Thyroid gland (tissue), 4 donors: ENCODE data around the gene HIRIP3. TPM values are rescaled to one million over a fixed set of nuclear protein-coding genes. Genes with fewer than 3 reads are reported as not detected.

ENCODE experiments used
- DNase-seq, 2 donors: peaks; one replicate each; pipeline ENCODE4 v3.0.0-alpha.2; 2019
- H3K27ac ChIP-seq, 3 donors: fragments of 200-600 bp; sonication (generic); 1 replicate in 2 of 3; 2 replicates in 1 of 3; pipeline ENCODE4 v1.5.1; 2016 to 2019; ENCODE audit warnings: mild to moderate bottlenecking in 1 of 3, moderate library complexity in 1 of 3
- H3K27me3 ChIP-seq: fragments of 200-600 bp; sonication (generic); one replicate; pipeline ENCODE4 v1.5.1; 2019
- H3K36me3 ChIP-seq, 2 donors: fragments of 200-600 bp; sonication (generic); one replicate each; pipeline ENCODE4 v1.5.1; 2016 to 2019
- H3K4me1 ChIP-seq, 2 donors: fragments of 200-600 bp; sonication (generic); one replicate each; pipeline ENCODE4 v1.5.1; 2017 to 2019
- H3K4me3 ChIP-seq, 3 donors: fragments of 200-600 bp; sonication (generic); replicated peaks in 1 of 3; 1 replicate in 2 of 3; 2 replicates in 1 of 3; pipeline ENCODE4 v1.5.1; 2016; ENCODE audit warnings: mild to moderate bottlenecking in 1 of 3
- H3K9me3 ChIP-seq: fragments of 200-600 bp; sonication (generic); one replicate; pipeline ENCODE4 v1.5.1; 2017
- POLR2A ChIP-seq, 2 donors: fragments of 450-650 bp; IDR thresholded peaks; one replicate each; pipeline ENCODE4 v1.6.1; 2017; ENCODE audit warnings: antibody characterized with exemption in 2 of 2, mild to moderate bottlenecking in 2 of 2, moderate library complexity in 1 of 2
- WGBS, 2 donors: methylation state at CpG; one replicate each; pipeline ENCODE4 v1.1.5; 2017; 5-methylcytosine and 5-hydroxymethylcytosine counted together
- intact Hi-C: fragments of 100-400 bp; cut with DNase I; formaldehyde crosslinking; loops from one replicate; pipeline ENCODE4 v1.15.1; 2023
- total RNA-seq, 4 donors: library from RNA; depleted of rRNA; stranded (reverse); fragments of >200 nt; gene quantifications; one replicate each; pipeline ENCODE4 v1.2.3, GENCODE V29; 2016
- TF ChIP-seq, protein P1 (sequence below), 6 experiments: fragments of 200-600 bp in 3 of 6; fragments of 450-650 bp in 3 of 6; sonication (generic) in 3 of 6; IDR thresholded peaks; one replicate each; pipeline ENCODE4 v1.5.1; 2016 to 2019; ENCODE audit warnings: antibody characterized with exemption in 6 of 6, mild to moderate bottlenecking in 2 of 6, inconsistent platforms in 1 of 6, moderate library complexity in 1 of 6

The HIRIP3 gene
- total RNA-seq, 4 donors from 2014 or later = 10.7 to 23.1 (median 18.4) TPM

DNA sequence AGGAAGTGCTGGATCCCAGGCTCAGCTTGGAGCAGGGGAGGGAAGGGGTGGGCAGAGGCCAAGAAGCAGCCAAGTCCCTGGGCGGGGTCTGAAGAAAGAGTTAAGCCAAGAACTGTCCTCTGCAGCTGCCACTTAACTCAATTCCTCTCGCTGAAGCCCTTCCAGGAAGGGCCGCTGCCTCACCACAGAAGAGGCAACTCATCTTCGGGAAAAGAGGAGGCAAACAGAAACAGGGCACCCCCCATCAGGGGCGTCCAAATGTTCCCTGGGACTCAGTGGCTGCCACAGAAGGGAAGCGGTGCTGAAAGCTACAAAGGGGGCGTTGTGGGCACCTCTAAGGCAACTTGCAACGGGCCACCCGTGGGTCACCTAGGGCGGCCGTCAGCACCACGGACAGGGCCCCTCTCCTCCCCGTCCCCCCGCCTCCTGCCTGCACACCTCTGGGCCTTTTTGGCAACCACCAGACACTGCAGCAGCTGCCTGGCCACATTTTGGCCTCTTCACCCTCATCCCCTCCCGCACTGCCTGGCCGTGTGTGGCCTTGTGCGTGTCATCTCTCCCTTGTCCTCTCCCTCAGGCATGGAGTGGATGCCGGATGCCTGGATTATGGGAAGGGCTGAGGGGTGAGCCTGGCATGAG, 33.1 kb upstream of the HIRIP3 start:
- WGBS, 2 donors = 13 to 14% methylated on average over 12 to 15 of the region's 18 CpGs
- H3K9me3 ChIP-seq = no peaks in the 10 kb centered on the region
- no peak overlapping the region for H3K4me3 ChIP-seq
- no peak overlapping the region for H3K27ac ChIP-seq
- H3K36me3 ChIP-seq = no peaks in the 10 kb centered on the region
- DNase-seq = peak; percentile 27 to 31
- intact Hi-C loops = loop anchor here (10.0 kb wide), 1 partner anchor 194 kb away; no protein-coding TSS in a partner anchor
- peaks cover 15% of the 10 kb centered on the region for H3K27me3 ChIP-seq
- peaks cover 0 to 5% of the 10 kb centered on the region in 2 donors for H3K4me1 ChIP-seq
- no peak for TF ChIP-seq POLR2A (IDR thresholded peaks at IDR 0.05)

DNA sequence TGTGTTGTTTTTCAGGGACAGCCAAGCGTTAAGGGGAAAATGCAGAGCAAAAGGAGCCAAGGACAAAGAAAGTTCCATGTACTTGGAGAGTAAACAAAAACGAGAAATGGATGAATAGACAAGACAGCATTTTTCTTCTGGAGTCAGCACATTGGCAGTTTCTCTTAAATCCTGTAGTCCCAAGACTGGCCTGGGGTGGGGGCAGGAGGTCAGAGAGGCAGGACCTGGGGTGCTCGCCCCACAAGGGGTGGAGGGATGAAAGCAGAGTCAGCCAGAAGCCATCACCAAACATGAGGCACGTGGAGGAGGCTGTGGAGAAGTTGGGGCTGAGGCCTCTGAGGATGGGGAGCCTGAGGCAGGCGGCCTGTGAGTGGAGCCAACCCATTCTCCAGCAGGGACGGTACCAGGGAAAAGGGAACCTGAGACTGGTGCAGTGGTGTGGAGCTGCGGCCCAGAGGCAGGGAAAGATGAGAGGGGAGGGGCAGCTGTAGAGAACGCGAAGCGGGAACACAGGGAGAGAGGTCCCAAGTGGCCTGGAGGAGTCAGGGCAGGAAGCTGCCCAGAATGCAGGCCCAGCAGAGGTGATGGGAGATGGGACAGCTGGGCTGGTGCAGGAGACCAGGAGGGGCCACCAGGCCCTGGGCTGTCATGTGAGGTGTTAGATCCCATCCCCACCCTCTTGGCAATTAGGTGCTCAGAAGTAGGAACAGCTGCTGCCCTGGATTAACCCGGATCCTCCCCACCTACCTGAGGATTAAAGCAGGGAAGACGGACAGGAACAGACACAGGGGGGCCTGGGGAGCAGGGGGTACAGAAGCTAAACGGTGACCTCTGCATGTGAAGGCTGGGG, 32.4 kb upstream of the HIRIP3 start:
- H3K27ac ChIP-seq = no peak overlapping the region
- H3K36me3 ChIP-seq = no peaks in the 10 kb centered on the region
- H3K4me3 ChIP-seq = no peak overlapping the region
- no peak for DNase-seq
- no peaks in the 10 kb centered on the region for H3K9me3 ChIP-seq
- intact Hi-C loops = loop anchor here (10.0 kb wide), 1 partner anchor 193 kb away; no protein-coding TSS in a partner anchor
- H3K4me1 ChIP-seq = peaks cover 0 to 5% of the 10 kb centered on the region in 2 donors
- H3K27me3 ChIP-seq = peaks cover 14% of the 10 kb centered on the region
- 45 to 52% methylated on average over 12 to 13 of the region's 13 CpGs for WGBS, 2 donors
- TF ChIP-seq, protein P1, sequence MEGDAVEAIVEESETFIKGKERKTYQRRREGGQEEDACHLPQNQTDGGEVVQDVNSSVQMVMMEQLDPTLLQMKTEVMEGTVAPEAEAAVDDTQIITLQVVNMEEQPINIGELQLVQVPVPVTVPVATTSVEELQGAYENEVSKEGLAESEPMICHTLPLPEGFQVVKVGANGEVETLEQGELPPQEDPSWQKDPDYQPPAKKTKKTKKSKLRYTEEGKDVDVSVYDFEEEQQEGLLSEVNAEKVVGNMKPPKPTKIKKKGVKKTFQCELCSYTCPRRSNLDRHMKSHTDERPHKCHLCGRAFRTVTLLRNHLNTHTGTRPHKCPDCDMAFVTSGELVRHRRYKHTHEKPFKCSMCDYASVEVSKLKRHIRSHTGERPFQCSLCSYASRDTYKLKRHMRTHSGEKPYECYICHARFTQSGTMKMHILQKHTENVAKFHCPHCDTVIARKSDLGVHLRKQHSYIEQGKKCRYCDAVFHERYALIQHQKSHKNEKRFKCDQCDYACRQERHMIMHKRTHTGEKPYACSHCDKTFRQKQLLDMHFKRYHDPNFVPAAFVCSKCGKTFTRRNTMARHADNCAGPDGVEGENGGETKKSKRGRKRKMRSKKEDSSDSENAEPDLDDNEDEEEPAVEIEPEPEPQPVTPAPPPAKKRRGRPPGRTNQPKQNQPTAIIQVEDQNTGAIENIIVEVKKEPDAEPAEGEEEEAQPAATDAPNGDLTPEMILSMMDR (IDR thresholded peaks at IDR 0.05) = no peak
- TF ChIP-seq POLR2A (IDR thresholded peaks at IDR 0.05) = no peak

DNA sequence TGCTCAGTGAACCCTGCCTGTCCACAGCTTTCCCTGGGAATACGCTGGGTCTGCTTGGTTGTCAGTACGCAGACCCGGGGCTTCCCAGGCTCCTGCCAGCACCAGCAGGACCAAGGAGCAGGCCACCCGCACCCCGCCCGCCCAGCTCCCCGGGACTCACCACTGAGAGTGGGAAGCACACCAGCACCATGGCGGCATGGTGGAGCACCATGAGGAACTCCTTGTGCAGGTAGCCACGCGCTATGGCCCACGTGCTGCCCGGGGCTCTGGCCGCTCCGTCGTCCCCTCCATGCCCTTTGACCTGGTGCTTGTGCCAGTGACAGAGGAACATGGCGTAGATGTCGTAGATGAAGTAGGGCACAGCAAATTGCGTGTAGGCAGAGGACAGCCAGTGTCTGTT, 31.0 kb upstream of the HIRIP3 start:
- Histone ChIP-seq H3K4me3 (no peak overlapping the region), H3K4me1 (peaks cover 4 to 5% of the 10 kb centered on the region in 2 donors), H3K27ac (no peak overlapping the region), H3K9me3 (no peaks in the 10 kb centered on the region), H3K27me3 (peaks cover 9% of the 10 kb centered on the region), H3K36me3 (no peaks in the 10 kb centered on the region)
- no peak for DNase-seq
- no peak for TF ChIP-seq POLR2A (IDR thresholded peaks at IDR 0.05)
- intact Hi-C loops = loop anchor here (10.0 kb wide), 1 partner anchor 192 kb away; no protein-coding TSS in a partner anchor
- WGBS, 2 donors = 84 to 92% methylated on average over 17 to 18 of the region's 18 CpGs

DNA sequence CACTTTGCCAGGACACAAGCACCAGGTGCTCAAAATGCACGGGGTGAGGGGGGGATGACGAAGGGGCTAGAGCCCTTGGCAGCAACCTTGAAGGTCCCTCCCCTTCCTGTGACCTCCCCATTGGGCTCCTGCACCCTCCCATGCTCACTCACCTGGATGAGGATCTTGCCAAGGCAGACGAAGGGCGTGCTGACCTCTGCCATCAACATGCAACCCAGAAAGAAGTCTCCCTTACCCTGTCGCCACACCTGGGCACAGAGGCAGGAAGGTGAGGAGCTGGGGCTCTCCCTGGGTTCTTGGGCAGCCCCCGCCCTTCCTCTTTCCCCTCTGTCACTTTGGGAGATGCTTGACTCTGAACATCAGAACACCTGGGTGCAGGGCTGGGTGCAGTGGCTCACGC, 30.2 kb upstream of the HIRIP3 start:
- Histone ChIP-seq H3K27ac (no peak overlapping the region), H3K36me3 (no peaks in the 10 kb centered on the region), H3K4me3 (no peak overlapping the region), H3K9me3 (no peaks in the 10 kb centered on the region), H3K4me1 (peaks cover 6 to 8% of the 10 kb centered on the region in 2 donors), H3K27me3 (peaks cover 4% of the 10 kb centered on the region)
- TF ChIP-seq POLR2A (IDR thresholded peaks at IDR 0.05) = no peak
- TF ChIP-seq, protein P1 (IDR thresholded peaks at IDR 0.05) = no peak
- whole genome bisulfite sequencing, 2 donors = 58 to 69% methylated on average over 5 to 7 of the region's 7 CpGs
- DNase-seq = no peak
- intact Hi-C loops = loop anchor here (10.0 kb wide), 1 partner anchor 191 kb away; no protein-coding TSS in a partner anchor

DNA sequence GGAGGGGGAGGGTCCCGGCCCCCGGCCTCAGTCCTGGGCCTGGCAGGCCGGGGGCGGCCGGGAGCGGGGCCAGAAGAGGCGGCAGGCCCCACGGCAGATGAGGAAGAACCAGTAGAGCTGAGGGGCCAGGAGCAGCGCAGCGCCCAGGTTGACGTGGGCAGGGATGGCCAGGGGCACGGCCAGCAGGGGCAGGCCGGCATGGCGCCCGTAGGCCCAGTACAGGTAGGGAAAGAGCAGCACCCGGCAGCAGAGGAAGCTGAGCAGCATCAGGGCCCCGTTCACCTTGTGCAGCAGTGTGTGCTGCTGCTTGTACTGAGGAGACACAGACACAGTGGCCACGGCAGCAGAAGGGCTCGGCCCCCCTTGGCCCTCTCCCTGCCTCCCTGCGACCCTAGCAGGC, 29.7 kb upstream of the HIRIP3 start:
- peaks cover 6 to 8% of the 10 kb centered on the region in 2 donors for H3K4me1 ChIP-seq
- no peaks in the 10 kb centered on the region for H3K9me3 ChIP-seq
- no peaks in the 10 kb centered on the region for H3K27me3 ChIP-seq
- no peak overlapping the region for H3K27ac ChIP-seq
- WGBS, 2 donors = 69 to 79% methylated on average over 10 to 14 of the region's 20 CpGs
- H3K36me3 ChIP-seq = no peaks in the 10 kb centered on the region
- no peak overlapping the region for H3K4me3 ChIP-seq
- no peak for TF ChIP-seq POLR2A (IDR thresholded peaks at IDR 0.05)
- TF ChIP-seq, protein P1 (IDR thresholded peaks at IDR 0.05) = no peak
- intact Hi-C loops = loop anchor here (10.0 kb wide), 1 partner anchor 190 kb away; no protein-coding TSS in a partner anchor
- DNase-seq = no peak
